GM19468 (cell line): ENCODE data around the gene SLC50A1.

Experiments used
- ATAC-seq: cut with Tn5 transposase; IDR thresholded peaks from one replicate; pipeline ENCODE4 v1.9.1; 2021; ENCODE audit warnings: mild to moderate bottlenecking, moderate library complexity, moderate number of reproducible peaks; ENCODE audit not compliant: unreplicated experiment; ENCODE audit errors: extremely low read depth

Gene SLC50A1

DNA sequence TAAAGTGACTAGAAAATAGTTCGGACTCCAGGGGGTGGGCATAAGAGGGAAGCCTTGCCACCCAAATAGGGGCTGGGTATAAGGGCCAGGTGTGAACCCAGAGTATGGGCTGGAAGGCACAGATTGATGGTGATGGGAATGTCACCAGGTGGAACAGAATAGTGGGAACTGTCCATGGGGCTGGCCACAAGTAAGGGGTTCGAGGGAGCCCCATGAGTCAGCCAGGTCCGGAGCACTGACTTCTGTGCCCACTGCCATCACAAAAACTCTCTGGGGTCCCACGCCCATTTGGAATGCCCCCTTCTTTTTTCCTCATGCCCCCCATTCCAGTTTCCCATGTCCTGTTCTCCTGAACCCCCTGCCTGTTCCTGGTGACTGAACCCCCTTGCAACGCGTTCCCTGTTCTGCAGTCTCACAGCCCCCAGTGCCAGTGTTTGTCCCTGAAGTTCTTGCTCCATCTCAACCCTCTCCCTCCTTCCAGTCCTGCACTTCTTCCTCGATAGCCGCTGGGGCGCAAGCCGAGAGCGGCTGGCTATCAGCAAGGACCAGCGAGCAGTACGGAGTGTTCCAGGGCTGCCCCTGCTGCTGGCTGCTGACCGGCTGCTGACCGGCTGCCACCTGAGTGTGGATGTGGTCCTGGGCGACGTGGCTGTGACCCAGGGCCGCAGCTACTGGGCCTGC lies 45.9 kb downstream of the SLC50A1 start:
- no peak for ATAC-seq

DNA sequence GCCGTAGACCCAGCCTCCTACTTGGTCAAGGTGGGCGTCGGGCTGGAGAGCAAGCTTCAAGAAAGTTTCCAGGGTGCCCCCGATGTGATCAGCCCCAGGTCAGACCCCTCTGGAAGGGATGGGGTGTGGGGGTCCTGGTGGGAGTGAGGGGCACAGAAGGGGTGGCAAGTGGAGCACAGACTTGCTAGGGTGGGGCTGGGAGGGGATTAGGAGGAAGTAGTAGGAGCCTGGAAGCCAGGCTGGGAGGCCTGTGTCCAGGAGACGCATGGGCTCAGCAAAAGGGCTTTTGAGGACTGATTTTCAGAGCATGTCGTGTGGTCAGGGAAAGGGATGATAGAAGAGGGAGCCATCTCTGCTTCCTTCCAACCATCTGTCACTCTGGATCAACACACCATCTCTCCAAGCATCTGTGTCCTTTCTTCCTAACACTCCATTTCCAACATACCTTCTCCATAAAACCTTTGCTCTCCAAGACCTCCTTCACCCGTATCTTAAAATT lies 46.4 kb downstream of the SLC50A1 start:
- ATAC-seq, result no peak

DNA sequence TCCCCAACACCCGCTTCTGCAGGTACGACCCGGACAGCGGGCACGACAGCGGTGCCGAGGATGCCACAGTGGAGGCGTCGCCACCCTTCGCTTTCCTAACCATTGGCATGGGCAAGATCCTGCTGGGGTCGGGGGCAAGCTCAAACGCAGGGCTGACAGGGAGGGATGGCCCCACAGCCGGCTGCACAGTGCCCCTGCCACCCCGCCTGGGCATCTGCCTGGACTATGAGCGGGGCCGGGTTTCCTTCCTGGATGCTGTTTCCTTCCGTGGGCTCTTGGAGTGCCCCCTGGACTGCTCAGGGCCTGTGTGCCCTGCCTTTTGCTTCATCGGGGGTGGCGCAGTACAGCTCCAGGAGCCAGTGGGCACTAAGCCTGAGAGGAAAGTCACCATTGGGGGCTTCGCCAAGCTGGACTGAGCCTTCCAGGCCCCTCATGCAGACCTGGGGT lies 48.1 kb downstream of the SLC50A1 start:
- ATAC-seq, result no peak

DNA sequence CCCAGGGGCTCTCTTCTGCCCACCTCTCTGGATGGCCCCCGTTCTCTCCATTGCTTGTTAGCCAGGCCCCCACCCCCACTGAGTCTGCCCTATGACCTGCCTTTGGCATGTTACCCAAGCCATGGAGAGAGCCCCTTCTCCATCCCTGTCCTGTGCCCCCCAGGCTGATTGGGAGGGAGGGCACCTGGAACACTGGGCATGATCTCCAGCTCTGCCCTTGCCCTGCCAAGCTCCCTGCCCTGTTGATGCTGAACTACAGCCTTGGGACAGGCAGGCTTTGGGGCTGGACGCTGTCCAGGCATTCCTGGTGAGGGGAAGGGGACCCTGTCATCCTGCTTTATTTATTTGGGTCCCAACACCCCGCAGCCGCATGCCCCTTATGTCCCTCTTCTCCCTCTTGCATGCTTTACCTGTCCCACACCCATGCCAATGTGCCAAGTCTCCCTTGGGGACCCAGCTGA lies 48.7 kb downstream of the SLC50A1 start:
- ATAC-seq, result no peak

DNA sequence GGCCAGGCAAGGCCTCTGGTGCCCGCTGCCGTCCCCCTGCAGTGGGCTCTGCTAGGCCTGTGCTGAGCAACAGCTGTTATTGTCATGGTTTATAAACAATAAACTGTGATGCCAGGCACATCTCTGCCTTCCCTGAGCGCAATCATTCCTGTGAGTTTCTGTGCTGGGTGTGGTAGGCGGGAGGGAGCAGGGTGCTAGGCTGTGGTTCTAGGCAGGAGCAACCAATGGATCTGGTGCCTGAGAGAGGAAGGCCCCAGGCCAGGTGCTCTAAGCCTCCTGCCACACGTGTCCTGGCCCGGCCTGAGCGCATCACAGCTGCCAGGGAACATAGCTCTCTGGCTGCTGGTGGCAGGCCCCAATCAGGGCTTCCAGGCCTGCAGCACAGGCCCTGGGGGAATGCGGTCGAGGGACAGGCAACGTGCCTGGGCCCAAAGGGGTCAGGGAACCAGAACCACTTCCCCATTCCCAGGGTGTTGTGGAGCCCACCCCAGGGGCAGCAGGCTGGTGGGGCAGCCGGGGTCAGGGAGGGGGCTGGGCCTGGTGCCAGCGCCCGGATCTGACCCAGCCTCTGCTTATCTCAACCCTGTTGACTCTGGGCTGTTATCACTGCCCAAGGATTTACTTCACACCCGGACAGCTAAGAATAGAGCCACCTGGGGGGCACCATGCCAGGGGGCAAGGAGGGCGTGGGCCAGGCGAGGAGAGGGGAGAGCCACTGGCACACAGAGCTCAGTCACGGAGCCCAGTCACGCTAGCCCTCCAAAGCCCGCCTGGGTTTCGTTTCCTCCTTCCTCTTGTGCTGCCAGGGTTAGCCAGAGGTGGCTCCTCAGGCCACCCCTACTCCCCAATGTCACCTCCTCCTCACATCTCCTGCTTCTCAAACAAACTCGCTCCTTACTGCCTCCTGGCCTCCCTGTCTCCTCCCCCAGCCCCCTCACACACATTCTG lies 49.5 kb downstream of the SLC50A1 start:
- ATAC-seq, result peak; percentile 63

DNA sequence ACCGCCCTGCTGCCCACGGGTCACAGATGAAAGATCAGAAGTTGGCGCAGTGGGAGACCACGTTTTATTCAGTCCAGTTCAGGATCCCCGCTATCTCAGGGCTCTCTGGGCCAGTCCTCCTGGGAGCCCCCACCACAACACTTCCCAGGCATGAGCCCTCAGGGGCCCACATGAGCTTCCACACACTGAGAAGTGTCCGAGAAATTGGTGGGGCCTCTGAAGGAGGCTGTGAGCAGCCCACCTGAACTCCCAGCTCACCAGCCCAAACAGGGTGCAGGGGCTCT lies 50.1 kb downstream of the SLC50A1 start:
- ATAC-seq, result no peak

DNA sequence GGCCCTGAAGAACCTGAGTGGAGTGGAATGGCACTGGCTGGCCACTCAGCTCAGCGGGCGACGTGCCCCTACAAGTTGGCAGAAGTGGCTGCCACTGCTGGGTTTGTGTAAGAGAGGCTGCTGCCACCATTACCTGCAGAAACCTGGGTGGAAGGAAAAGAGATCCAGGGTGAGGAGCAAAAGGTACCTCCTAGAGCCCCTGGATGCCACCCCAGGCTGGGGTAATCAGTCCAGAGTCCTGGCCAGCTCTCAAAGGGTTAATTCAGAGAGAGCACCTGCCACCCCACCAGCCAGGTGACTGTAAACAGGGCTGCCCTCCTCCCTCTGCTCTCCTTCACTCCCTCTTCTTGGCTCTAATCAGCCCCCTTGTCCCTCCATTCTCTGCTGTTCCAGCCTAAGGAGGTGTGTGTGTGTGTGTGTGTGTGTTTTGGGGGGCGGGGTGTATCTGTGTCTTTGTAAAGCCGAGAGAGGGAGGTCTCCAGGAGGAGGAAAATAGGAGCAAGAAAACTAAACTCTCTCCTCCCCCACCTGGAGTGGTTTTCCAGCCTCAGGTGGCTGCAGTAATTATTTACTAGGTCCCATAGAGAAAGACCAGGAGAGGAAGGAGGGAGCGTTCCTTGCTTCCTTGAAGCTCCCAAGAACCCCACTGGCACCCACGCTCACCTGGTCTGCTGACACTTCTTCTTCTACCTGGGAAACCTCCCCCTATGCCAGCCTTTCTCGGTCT lies 50.6 kb downstream of the SLC50A1 start:
- no peak for ATAC-seq

DNA sequence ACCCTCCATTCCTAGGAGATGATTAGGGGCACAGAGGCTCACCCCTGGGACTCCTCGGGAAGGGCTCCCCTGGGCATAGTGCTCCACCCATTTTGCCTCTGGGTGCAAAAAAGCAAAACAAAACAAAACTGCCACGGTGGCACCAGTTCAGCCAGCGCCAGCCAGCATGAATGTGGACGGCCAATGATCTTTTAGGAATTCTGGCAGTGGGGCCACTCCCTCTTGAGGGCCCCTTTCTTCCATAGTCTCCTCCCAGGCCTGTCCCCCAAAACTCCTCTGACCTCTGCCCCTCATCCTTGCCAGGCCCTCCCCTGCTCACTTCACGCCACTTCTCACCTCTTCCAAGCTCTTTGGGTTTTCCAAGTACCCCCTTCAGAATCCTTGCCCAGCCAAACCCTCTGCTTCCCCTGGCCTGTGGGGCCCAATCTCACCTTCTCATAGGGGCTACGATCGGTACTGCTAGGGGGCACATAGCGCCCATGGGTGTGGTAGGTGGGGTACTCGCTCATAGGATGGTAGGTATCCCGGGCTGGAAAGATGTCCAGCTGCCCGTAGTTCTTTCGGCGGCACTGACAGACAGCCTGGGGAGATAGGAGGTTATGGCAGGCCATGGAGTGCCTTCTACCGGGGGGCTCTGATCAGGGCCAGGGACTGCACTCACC lies 51.3 kb downstream of the SLC50A1 start:
- ATAC-seq, result no peak

DNA sequence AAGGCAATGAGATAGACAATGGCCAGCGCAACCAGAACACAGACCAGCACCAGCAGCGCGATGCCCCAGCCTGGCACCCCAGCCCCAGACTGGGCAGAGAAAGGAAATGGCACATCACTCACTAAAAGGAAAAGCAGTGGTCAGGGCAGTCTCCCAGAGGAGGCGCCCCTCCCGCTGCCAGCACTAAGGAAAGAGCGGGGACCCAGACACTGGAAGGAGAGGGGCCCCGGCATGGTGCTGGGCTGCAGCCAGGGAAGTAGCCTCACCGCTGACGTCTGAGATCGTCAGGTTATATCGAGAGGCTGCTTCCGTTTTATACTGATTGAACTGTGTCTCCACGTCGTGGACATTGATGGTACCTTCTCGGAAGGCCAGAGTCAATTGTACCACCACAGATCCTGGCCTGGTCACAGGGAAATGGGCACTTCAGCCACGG lies 51.8 kb downstream of the SLC50A1 start:
- ATAC-seq, result no peak

DNA sequence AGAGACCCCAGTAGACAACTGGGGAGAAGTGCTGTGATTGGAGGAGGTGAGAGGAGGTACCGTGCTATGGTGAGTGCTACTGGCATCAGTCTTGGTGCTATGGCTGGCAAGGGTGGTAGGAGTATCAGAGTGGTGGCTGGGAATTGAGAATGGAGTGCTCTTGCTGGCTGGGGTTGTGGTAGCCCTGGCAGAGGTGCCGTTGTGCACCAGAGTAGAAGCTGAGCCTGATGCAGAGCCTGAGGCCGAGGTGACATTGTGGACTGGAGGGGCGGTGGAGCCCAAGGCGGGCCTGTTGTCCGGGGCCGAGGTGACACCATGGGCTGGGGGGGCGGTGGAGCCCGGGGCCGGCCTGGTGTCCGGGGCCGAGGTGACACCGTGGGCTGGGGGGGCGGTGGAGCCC lies 52.6 kb downstream of the SLC50A1 start:
- no peak for ATAC-seq
